Stimulated activated CD8-positive, alpha-beta memory T cell treated with anti-CD3 and anti-CD28 coated beads, Interleukin-7, amount 100 ng/mL, for 24 hours (primary cell): Measurements from ENCODE around the gene MTRR.

ENCODE experiments used
- DNase-seq: peaks from one replicate; pipeline ENCODE4 v3.0.0-alpha.2; 2020; ENCODE audit warnings: low read depth

MTRR gene

GRCh38 chr5:7868773-7869473 lies at the start of gene MTRR, which contains the start of gene FASTKD3:
Gene MTRR (plus strand): TSS chr5:7869148. CDS start chr5:7870795, 1,647 bp downstream.
Gene FASTKD3 (minus strand): TSS chr5:7869031. CDS start chr5:7868083, 948 bp downstream.
- peak; percentile 76 for DNase-seq

- no peak for DNase-seq
These were observed 46.5 kb upstream of the MTRR start for GRCh38 chr5:7822449-7822848.

DNA sequence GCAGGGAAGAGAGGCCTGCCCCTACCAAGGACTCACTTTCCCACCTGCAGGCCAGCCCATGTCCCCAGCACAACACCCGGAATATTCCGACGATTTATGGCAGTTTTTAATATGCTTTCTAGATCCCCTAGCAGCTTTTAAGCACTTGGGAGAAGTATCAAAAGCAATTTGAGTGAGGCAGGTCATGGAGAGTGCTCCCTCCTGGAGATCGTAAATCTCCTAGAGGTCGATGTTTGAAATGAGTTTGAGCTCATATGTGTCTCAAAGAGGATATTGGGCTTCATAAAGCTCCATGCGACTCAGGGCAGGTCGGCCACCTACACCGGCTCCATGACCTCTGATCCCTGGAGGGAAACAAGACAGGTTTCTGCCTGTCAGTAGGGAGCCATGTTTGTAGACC lies 45.4 kb upstream of the MTRR start:
- no peak for DNase-seq

- DNase-seq: no peak
These were observed 44.0 kb upstream of the MTRR start for GRCh38 chr5:7824995-7825394.

DNA sequence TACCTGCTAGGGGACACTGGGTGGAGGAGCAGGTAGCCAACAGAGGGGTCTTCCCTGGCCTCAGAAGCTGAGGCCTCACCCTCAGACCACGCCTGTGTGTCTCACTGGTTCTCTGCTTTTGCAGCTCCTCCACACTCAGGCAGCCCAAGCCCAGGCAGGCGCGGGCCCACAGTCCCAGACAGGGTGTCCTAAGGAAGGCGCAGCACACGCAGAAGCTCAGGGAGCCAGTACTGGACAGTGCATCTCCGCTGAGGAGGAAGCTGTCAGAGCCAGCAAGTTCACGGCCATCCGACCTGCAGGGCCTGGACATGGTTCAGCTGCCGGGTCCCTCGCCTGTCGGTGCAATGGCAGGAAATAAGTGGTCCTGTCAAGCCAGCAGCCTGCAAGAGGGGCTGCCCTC lies 43.3 kb upstream of the MTRR start:
- no peak for DNase-seq

DNA sequence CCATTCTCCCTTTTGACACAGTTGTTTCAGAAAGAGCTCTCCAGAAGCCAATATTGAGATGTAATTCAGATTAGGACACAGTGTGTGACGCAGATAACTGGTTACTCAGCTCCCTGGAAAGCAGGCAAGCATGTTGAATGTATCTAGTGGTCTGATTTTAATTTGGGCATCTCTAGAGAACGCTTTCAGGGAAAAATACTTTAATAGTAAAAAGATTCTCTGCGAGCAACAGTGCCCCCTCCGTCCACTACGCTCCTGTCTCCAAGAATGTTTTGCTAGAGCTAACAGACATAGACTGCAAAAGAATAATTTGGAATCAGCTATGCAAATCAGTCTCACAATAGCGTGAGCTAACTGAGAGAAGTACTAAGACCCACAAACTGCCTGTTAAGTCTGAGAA lies 41.3 kb upstream of the MTRR start:
- DNase-seq: no peak

- DNase-seq: no peak
These were observed 40.7 kb upstream of the MTRR start for GRCh38 chr5:7828269-7828668.

GRCh38 chr5:7834982-7835381 lies 34.0 kb upstream of the MTRR start:
- no peak for DNase-seq

DNA sequence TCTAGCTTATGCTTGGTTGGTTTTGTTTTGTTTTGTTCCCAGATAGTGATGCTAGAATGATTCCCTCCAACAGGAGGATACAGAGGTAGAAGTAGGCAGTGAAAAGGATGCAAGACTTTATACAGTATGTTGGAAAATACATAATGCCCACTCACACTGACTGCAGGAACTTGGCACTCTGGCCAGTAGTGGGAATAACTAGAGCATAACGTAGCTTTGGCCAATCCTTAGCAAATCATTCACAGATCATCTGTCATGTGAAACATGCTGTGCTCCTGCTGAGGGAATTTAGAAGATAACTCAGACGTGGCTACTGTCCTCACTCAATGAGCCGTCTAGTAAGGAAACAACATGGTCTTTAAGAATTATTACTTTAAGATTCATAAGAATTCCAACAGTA lies 31.5 kb upstream of the MTRR start:
- no peak for DNase-seq

GRCh38 chr5:7842531-7842930 lies 26.4 kb upstream of the MTRR start:
- no peak for DNase-seq

DNA sequence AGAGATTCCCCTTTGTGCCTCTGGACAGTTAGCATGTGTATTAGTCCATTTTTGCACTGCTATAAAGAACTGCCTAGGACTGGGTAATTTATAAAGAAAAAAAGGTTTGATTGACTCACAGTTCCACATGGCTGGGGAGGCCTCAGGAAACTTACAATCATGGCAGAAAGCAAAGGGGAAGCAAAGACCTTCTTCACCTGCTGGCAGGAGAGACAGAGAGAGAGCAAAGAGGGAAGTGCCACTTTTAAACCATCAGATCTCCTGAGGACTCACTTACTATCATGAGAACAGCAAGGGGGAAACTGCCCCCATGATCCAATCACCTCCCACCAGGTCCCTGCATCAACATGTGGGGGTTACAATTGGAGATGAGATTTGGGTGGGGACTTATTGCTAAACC lies 24.0 kb upstream of the MTRR start:
- no peak for DNase-seq

DNA sequence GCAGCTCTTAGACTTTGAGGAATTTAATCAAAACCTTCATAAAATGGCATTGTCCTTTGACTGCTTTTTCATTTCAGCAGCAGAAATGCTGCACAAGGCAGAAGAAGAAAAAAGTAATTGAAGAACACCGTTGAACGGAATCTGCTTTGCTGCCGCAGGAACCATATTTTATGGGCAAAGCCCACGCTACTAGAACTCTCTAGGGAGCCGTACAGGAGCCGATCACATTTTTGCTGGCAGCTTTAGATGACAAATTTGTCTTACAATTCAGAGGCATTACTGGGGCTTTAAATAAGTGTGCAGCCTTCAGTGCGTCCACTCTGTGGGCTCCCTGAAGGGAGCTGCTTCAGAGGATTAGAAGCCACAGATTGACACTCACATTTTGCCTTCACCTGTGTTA lies 23.4 kb upstream of the MTRR start:
- no peak for DNase-seq

- no peak for DNase-seq
These were observed 22.6 kb upstream of the MTRR start for GRCh38 chr5:7846327-7846726.

GRCh38 chr5:7848296-7848695 lies 20.7 kb upstream of the MTRR start:
- DNase-seq: no peak

DNA sequence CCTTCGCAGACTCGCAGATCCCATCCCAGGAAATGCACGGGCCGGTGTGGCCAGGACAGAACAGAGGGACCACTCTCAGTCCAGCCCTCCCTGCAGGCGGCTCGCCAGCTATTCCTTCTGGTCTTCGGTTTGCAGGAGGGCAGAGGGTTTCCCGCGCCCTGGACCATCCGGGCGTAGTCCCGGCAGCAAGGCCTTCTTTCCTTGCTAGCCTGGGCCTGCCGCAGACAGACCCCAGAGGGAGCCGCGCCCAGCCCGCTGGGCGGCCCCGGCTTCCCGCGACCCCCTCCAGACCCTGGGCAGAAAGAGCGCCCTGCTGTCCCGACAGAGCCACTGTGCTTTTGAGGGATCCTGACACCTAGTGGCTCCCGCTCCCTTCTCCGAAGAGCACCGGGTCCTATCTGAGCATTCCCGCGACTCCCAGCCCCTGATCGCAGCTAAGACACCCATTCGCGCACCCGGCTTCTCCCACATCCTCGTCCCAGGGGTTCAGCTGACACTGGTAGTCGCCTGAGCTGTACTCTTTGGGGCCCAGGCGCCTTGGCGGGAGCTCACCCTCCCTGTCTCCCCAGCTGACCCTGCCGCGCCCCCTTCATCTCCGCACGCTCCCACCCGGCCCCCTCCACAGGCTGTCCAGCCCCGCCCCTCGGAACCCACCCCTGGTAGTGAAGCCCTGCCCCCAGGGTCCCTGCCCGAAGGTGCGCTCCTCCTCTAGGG lies 19.1 kb upstream of the MTRR start:
- DNase-seq: no peak

DNA sequence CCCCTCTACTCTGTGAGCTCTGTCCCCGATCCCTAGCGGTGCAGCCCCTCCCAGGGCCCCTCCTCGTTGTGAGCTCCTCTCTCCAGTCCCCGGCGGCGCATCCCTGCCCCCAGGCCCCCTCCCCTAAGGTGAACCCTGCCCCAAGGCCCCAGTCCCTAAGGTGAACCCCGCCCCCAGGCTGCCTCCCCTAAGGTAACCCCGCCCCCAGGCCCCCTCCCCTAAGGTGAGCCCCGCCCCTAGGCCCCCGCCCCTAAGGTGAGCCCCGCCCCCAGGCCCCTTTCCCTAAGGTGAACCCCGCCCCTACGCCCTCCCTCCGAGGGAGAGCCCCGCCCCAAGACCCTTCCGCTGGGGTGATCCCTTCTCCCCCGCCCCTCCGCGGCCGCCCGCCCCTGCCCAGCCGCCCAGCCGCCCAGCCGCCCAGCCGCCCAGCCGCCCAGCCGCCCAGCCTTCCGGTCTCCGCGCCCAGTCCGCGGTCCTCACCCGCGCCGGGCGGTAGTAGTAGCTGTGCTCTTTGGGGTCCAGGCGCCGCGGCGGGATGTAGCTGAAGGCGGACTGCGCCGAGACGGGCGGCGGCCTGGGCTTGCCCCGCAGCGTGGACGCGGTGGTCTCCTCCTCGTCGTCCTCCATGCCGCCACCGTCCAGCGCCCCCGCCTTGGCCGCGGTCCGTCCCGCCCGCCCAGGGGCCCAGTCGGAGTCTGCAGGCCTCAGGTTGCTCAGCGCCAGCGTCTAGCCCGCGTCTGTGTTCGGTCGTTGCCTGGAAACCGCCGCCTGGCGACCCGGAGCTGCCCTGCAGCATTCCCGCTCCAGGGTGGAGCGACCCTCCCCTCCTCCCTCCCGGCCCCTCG lies 18.3 kb upstream of the MTRR start, which contains the start of gene CFAP90:
Gene CFAP90 (minus strand): TSS at position 739 of the 845 bp plus-strand sequence. CDS start 112 bp downstream, at position 627.
- DNase-seq: no peak

GRCh38 chr5:7851240-7851592 lies 17.7 kb upstream of the MTRR start:
- no peak for DNase-seq

GRCh38 chr5:7851617-7852289 lies 17.2 kb upstream of the MTRR start:
- DNase-seq: no peak

DNA sequence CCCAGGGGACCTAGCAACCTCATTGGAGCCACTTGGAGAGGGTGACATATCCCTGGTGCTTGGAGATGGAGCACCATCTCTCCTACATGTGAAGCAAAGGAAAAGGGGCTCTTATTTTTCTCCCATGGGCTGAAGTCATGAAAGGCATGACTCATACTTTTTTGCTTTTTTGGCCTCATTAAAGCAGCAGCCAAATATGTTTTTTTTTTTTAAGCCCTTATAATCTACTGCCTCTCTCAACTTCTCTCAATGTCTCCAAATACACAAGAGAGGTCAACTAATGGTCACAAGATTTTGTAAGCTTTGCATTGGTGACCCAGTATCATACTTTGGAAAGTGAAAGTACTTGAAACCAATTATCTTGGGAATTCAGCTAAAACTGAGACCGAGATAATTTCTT lies 16.4 kb upstream of the MTRR start:
- no peak for DNase-seq

GRCh38 chr5:7852988-7853387 lies 16.0 kb upstream of the MTRR start:
- DNase-seq: no peak

DNA sequence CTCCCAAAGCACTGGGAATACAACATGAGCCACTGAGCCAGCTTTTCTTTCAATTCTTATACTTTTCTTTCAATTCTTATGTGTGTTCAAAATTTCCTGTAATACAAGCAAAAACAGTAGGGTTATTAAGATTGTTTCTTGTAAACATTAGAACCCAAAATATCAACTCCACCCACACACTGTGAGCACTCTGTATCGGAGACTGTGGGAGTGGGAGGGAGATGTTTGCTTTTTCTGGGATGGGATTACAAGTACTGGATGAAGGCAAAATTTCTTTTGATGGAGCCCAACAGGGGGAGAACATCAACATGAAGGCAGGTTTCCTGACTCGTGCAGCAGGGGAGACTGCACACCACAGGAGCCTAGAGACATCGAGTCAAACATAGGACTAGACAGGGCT lies 13.3 kb upstream of the MTRR start:
- no peak for DNase-seq

- DNase-seq: no peak
These were observed 12.1 kb upstream of the MTRR start for GRCh38 chr5:7856855-7857254.
